ENCODE measurements around the gene ZPR1.
A peak's percentile ranks its signal among the peaks of the same experiment; 100 is the strongest.
"Not testable (repeated sequence)": the region's sequence is repeated elsewhere in the genome, so short reads cannot be mapped to it uniquely, and the experiment has no call there.

The ZPR1 gene

DNA sequence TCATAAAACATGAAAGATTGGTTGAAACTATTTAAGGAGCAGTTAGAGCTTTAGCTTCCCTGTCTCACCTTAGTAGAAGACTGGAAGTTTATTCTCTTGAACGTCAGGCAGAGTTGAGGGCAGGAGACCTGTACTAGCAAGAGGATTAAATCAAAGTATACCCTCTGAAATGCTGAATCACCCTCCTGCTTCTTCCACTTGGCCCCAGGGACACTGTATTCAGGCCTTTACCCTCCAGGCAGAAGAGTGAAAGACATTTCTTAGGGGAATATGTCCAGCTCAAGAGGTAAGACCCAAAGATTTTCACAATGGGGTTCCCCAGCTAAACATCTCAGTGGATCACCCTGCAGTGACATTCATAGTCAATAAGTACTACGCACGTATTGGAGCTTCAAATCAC is 23.4 kb upstream of the ZPR1 start:
- DNase-seq (ENCODE audit: low read depth), result no peak
- TF ChIP-seq, protein P1, sequence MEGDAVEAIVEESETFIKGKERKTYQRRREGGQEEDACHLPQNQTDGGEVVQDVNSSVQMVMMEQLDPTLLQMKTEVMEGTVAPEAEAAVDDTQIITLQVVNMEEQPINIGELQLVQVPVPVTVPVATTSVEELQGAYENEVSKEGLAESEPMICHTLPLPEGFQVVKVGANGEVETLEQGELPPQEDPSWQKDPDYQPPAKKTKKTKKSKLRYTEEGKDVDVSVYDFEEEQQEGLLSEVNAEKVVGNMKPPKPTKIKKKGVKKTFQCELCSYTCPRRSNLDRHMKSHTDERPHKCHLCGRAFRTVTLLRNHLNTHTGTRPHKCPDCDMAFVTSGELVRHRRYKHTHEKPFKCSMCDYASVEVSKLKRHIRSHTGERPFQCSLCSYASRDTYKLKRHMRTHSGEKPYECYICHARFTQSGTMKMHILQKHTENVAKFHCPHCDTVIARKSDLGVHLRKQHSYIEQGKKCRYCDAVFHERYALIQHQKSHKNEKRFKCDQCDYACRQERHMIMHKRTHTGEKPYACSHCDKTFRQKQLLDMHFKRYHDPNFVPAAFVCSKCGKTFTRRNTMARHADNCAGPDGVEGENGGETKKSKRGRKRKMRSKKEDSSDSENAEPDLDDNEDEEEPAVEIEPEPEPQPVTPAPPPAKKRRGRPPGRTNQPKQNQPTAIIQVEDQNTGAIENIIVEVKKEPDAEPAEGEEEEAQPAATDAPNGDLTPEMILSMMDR (IDR thresholded peaks at IDR 0.05; ENCODE audit: insufficient read depth, low read depth, low read length, missing control alignments), result no peak
- H3K4me3 ChIP-seq (ENCODE audit: low read length), result no peak overlapping the region

DNA sequence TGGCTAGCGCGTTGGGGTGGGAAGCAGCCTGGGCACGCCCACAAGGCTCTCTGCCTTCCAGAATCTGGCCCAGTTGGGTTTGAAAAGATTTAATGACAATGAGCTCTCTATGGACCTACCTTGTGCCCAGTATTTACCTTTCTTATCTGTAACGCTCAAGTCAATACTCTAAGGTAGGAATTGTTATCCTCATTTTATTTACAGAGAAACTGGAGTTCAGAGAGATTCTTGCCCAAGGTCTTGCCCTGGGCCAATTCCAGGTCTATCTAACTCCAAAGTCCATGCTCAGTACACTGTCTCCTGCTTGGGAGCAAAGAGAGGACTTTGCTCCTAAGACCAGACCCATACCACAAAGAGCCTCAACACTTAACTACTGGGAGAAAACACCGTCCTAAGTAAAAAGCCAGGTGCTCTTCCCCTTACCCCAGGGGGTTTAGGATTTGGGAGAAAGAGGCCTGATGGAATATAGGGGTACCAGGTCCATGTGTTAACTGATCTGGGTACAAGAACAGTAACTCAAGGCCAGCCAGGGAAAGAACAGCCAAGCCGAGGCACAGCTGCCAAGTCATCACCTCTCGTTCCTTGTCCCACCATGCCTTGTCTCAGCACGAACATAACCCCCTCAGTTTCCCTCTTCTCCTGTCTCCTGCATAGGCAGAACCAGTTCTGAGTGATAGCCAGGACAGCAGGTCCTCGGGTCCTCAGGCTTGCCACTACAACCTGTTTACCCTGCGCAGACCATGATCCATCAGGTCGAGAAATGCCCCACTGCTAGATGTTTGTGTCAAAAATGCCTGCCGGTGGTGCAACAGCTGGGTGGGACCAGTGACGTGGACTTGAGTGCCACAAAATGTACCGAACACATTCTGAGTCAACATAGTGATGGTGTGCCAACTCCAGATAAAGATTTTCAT is 20.7 kb upstream of the ZPR1 start:
- H3K4me3 ChIP-seq (ENCODE audit: low read length), result no peak overlapping the region
- DNase-seq (ENCODE audit: low read depth), result peak; percentile 80
- TF ChIP-seq, protein P1 (IDR thresholded peaks at IDR 0.05; ENCODE audit: insufficient read depth, low read depth, low read length, missing control alignments), result no peak

DNA sequence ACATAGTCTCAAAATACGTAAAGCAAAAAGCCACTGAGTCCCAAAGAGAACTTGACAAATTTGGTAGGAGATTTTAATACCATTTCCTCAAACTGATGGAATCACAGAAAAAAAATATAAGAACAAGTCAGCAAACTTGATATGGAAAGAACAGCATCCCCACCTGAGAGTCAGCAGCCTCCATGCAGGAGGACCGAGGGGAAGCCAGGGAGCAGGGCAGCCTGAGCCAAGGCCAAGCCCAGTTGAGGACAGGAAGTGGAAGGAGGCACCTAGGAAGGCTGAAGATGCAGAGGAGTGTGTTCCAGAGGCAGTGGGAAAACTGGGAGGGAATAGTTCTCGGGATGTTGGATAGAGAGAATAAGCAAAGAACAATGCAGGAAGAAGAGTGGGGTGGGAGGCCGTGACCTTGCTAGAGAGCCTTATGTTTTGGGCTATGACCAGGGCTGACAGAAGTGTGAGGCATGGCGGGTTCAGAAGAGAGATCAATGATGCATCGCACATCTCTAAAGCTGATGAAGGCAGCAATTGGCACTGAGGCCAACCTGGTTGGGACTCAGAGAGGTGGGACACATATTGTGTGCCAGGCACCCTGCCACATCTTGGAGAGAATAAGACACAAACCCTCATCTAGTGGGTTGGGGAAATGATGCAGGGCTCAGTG is 19.9 kb upstream of the ZPR1 start:
- TF ChIP-seq, protein P1 (IDR thresholded peaks at IDR 0.05; ENCODE audit: insufficient read depth, low read depth, low read length, missing control alignments), result no peak
- DNase-seq (ENCODE audit: low read depth), result no peak
- no peak overlapping the region for H3K4me3 ChIP-seq (ENCODE audit: low read length)

DNA sequence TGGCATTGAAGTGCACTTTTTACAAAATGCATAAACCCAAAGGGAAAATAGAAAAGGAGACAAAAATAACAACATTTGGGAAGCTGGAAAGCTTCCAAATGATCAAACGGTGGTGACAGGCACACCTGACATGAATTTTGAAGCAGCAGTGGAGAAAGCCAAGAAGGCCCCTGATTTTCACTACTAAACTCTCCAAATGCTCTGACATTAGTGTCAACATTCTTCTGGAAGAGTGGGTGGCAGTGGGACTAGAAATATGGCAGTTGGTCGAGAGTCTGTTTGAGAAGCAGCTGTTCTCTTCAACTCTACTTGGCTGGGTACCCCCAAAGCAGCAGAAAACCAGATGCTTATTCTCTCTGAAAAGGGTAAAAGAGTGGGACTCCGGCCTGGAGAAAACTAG is 16.2 kb upstream of the ZPR1 start:
- TF ChIP-seq, protein P1 (IDR thresholded peaks at IDR 0.05; ENCODE audit: insufficient read depth, low read depth, low read length, missing control alignments), result no peak
- no peak for DNase-seq (ENCODE audit: low read depth)
- no peak overlapping the region for H3K4me3 ChIP-seq (ENCODE audit: low read length)

DNA sequence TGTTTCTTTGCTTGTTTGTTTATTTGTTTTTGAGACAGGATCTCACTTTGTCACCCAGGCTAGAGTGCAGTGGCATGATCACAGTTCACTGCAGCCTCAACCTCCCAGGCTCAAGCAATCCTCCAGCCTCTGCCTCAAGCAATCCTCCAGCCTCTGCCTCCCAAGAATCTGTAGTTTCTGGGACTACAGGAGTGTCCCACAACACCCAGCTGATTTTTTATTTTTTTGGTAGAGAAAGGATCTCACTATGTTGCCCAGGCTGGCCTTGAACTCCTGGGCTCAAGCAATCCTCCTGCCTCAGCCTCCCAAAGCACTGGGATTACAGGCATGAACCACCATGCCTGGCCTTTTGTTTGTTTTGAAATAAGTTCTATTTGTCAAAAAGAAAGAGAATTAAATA is 13.8 kb upstream of the ZPR1 start:
- not testable (repeated sequence) for DNase-seq (ENCODE audit: low read depth); H3K4me3 ChIP-seq (ENCODE audit: low read length)

DNA sequence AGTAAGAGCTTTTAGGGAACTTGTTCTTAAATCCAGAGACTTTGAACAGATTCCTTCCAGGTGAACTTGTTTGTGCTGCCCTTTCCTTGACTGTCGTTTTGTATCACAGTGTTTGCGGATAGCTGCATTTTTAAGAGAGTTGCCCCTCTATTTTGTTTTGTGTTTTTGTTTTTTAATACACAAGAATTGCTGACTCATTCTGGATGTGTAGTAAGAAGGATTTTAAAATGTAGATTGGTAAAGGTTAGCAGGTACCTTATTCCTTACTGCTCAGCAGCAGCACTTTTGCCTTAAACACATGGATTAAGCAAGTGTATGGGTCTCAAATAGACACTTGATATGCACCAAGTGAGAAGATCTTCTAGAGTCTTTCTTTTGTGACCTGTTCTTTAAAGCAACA is 12.8 kb upstream of the ZPR1 start:
- no peak overlapping the region for H3K4me3 ChIP-seq (ENCODE audit: low read length)
- no peak for DNase-seq (ENCODE audit: low read depth)
- TF ChIP-seq, protein P1 (IDR thresholded peaks at IDR 0.05; ENCODE audit: insufficient read depth, low read depth, low read length, missing control alignments), result no peak

DNA sequence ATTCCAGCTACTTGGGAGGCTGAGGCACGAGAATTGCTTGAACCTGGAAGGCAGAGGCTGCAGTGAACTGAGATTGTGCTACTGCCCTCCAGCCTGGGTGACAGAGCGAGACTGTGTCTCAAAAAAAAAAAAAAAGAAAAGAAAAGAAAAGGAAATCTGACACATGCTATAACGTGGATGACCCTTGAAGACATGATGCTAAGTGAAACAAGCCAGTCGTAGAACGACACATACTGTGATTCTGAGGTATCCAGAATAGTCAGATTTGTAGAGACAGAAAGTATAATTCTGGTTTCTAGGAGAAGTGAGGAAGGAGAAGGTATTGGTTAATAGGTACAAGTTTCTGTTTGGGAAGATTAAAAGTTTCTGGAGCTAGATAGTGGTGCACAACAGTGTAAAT is 10.5 kb upstream of the ZPR1 start:
- DNase-seq (ENCODE audit: low read depth), result no peak
- no peak overlapping the region for H3K4me3 ChIP-seq (ENCODE audit: low read length)
- TF ChIP-seq, protein P1 (IDR thresholded peaks at IDR 0.05; ENCODE audit: insufficient read depth, low read depth, low read length, missing control alignments), result no peak
